CD14-positive monocyte (primary cell): ENCODE measurements around the gene RAC2. TPM values are rescaled to one million over a fixed set of nuclear protein-coding genes. Genes with fewer than 3 reads are reported as not detected.

Experiments used
- DNase-seq, 3 donors: peaks; one replicate each; pipeline ENCODE4 v3.0.0-alpha.2; 2011 to 2022
- H2AFZ ChIP-seq: 2 replicates; pipeline ENCODE4 v1.6.0; 2012; ENCODE audit warnings: mild to moderate bottlenecking, low read depth, low read length, inconsistent platforms; ENCODE audit not compliant: insufficient read depth, poor library complexity, severe bottlenecking
- H3K27ac ChIP-seq, 2 donors: 1 replicate in 1 of 2; 2 replicates in 1 of 2; pipeline ENCODE4 v1.5.1; 2012 to 2013; ENCODE audit warnings: low read length in 2 of 2, control low read depth in 1 of 2, inconsistent platforms in 1 of 2, low read depth in 1 of 2, mild to moderate bottlenecking in 1 of 2
- H3K27me3 ChIP-seq, 2 donors: one replicate each; pipeline versions ENCODE4 v1.6.0 to v1.6.1; 2011 to 2013; ENCODE audit warnings: low read length in 2 of 2; ENCODE audit not compliant: control insufficient read depth in 2 of 2, insufficient read depth in 2 of 2
- H3K36me3 ChIP-seq, 2 donors: replicated peaks in 1 of 2; 1 replicate in 1 of 2; 2 replicates in 1 of 2; pipeline versions ENCODE4 v1.5.1 to v1.6.1; 2012 to 2013; ENCODE audit warnings: low read length in 2 of 2, control low read depth in 1 of 2, inconsistent platforms in 1 of 2, mild to moderate bottlenecking in 1 of 2; ENCODE audit not compliant: insufficient read depth in 2 of 2, control insufficient read depth in 1 of 2
- H3K4me1 ChIP-seq, 2 donors: 1 replicate in 1 of 2; 2 replicates in 1 of 2; pipeline versions ENCODE4 v1.5.1 to v1.6.1; 2012 to 2013; ENCODE audit warnings: low read length in 2 of 2, control low read depth in 1 of 2, inconsistent platforms in 1 of 2, mild to moderate bottlenecking in 1 of 2, moderate library complexity in 1 of 2; ENCODE audit not compliant: insufficient read depth in 2 of 2, control insufficient read depth in 1 of 2
- H3K4me2 ChIP-seq: replicated peaks from 2 replicates; pipeline ENCODE3; 2012; ENCODE audit warnings: low read length, moderate library complexity, mild to moderate bottlenecking; ENCODE audit not compliant: poor library complexity, severe bottlenecking; ENCODE audit errors: extremely low read depth
- H3K4me3 ChIP-seq, 3 experiments: fragments of 200-600 bp in 1 of 3; sonication (generic) in 1 of 3; replicated peaks in 1 of 3; 1 replicate in 2 of 3; 2 replicates in 1 of 3; pipeline ENCODE4 v1.5.1; 2011 to 2013; ENCODE audit warnings: low read length in 3 of 3, mild to moderate bottlenecking in 3 of 3, control low read depth in 2 of 3, low read depth in 2 of 3, inconsistent platforms in 1 of 3, moderate library complexity in 1 of 3
- H3K79me2 ChIP-seq: 2 replicates; pipeline ENCODE4 v1.6.0; 2012; ENCODE audit warnings: mild to moderate bottlenecking, control low read depth, inconsistent platforms, low read length, moderate library complexity; ENCODE audit not compliant: insufficient read depth
- H3K9ac ChIP-seq: 2 replicates; pipeline ENCODE4 v1.6.0; 2017; ENCODE audit warnings: low read length, mild to moderate bottlenecking; ENCODE audit not compliant: insufficient read depth, poor library complexity, severe bottlenecking
- H3K9me3 ChIP-seq, 2 donors: replicated peaks in 1 of 2; 1 replicate in 1 of 2; 2 replicates in 1 of 2; pipeline versions ENCODE4 v1.5.1 to v1.6.1; 2012 to 2013; ENCODE audit warnings: low read length in 2 of 2, control low read depth in 1 of 2; ENCODE audit not compliant: control insufficient read depth in 1 of 2, insufficient read depth in 1 of 2
- H4K20me1 ChIP-seq: 2 replicates; pipeline ENCODE4 v1.6.0; 2012; ENCODE audit warnings: mild to moderate bottlenecking, low read length, control low read depth, moderate library complexity; ENCODE audit not compliant: insufficient read depth
- H3K27ac Mint-ChIP-seq, 7 donors: one replicate each; pipeline ENCODE4 v1.8.0; 2020; ENCODE audit warnings: mild to moderate bottlenecking in 7 of 7, mixed read lengths in 7 of 7, moderate library complexity in 6 of 7, inconsistent platforms in 2 of 7
- H3K27me3 Mint-ChIP-seq, 3 donors: one replicate each; pipeline ENCODE4 v1.8.0; 2021 to 2022; ENCODE audit warnings: low read depth in 3 of 3, mild to moderate bottlenecking in 3 of 3, mixed read lengths in 3 of 3, moderate library complexity in 3 of 3, inconsistent platforms in 1 of 3
- H3K36me3 Mint-ChIP-seq, 2 donors: one replicate each; pipeline ENCODE4 v1.8.0; 2020; ENCODE audit warnings: mixed read lengths in 2 of 2, inconsistent platforms in 1 of 2, mild to moderate bottlenecking in 1 of 2
- H3K4me1 Mint-ChIP-seq: one replicate; pipeline ENCODE4 v1.8.0; 2020; ENCODE audit warnings: mild to moderate bottlenecking, mixed read lengths
- H3K4me3 Mint-ChIP-seq, 2 donors: one replicate each; pipeline ENCODE4 v1.8.0; 2020; ENCODE audit warnings: mild to moderate bottlenecking in 2 of 2, mixed read lengths in 2 of 2, moderate library complexity in 1 of 2
- H3K9me3 Mint-ChIP-seq, 7 donors: one replicate each; pipeline ENCODE4 v1.8.0; 2020 to 2022; ENCODE audit warnings: mixed read lengths in 7 of 7, mild to moderate bottlenecking in 6 of 7, moderate library complexity in 6 of 7, inconsistent platforms in 2 of 7
- WGBS: methylation state at CpG from one replicate; pipeline ENCODE4 v1.1.5; 2013; ENCODE audit warnings: missing lambda C conversion rate; ENCODE audit not compliant: insufficient coverage; 5-methylcytosine and 5-hydroxymethylcytosine counted together
- intact Hi-C, 2 donors: fragments of 100-400 bp; cut with micrococcal nuclease; formaldehyde crosslinking; loops; one replicate each; pipeline versions ENCODE4 v1.15.0 to v1.15.1; 2023
- polyA plus RNA-seq, 3 donors: library from polyadenylated mRNA; depleted of rRNA in 1 of 3; unstranded in 2 of 3; stranded (reverse) in 1 of 3; fragments of 300-500 nt in 2 of 3; fragments of >200 nt in 1 of 3; fragmentation: Illumina TruSeq in 2 of 3; gene quantifications; 1 replicate in 2 of 3; 2 replicates in 1 of 3; pipeline ENCODE4 v1.2.3, GENCODE V29; 2012 to 2021
- TF ChIP-seq, protein P1 (sequence below): fragments of 200-600 bp; IDR thresholded peaks from one replicate; pipeline ENCODE4 v1.8.0; 2022; ENCODE audit warnings: antibody characterized with exemption, mild to moderate bottlenecking

The RAC2 gene
- polyA plus RNA-seq, 3 donors = 360 to 529 (median 526) TPM

GRCh38 chr22:37185646-37186227 lies 58.3 kb downstream of the RAC2 start:
- Mint-ChIP-seq H3K4me1 (peaks cover 16% of the 10 kb centered on the region), H3K27me3 (peaks cover 9 to 17% (median 14%) of the 10 kb centered on the region in 3 donors), H3K9me3 (peaks cover 0 to 3% (median 0%) of the 10 kb centered on the region in 7 donors), H3K4me3 (no peak overlapping the region), H3K36me3 (no peaks in the 10 kb centered on the region), H3K27ac (no peak overlapping the region)
- no peaks in the 10 kb centered on the region for H4K20me1 ChIP-seq
- H3K36me3 ChIP-seq = no peaks in the 10 kb centered on the region
- no peak overlapping the region for H3K27ac ChIP-seq
- peaks cover 5 to 9% of the 10 kb centered on the region in 2 donors for H3K4me1 ChIP-seq
- no peaks in the 10 kb centered on the region for H3K9me3 ChIP-seq
- H3K4me3 ChIP-seq = no peak overlapping the region
- no peak overlapping the region for H2AFZ ChIP-seq
- TF ChIP-seq, protein P1, sequence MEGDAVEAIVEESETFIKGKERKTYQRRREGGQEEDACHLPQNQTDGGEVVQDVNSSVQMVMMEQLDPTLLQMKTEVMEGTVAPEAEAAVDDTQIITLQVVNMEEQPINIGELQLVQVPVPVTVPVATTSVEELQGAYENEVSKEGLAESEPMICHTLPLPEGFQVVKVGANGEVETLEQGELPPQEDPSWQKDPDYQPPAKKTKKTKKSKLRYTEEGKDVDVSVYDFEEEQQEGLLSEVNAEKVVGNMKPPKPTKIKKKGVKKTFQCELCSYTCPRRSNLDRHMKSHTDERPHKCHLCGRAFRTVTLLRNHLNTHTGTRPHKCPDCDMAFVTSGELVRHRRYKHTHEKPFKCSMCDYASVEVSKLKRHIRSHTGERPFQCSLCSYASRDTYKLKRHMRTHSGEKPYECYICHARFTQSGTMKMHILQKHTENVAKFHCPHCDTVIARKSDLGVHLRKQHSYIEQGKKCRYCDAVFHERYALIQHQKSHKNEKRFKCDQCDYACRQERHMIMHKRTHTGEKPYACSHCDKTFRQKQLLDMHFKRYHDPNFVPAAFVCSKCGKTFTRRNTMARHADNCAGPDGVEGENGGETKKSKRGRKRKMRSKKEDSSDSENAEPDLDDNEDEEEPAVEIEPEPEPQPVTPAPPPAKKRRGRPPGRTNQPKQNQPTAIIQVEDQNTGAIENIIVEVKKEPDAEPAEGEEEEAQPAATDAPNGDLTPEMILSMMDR = no peak
- H3K79me2 ChIP-seq = no peaks in the 10 kb centered on the region
- WGBS = 78% methylated on average over 9 of the region's 13 CpGs
- DNase-seq = no peak
- no peak overlapping the region for H3K4me2 ChIP-seq
- H3K9ac ChIP-seq = no peak overlapping the region
- intact Hi-C loops = no loop called here
- peaks cover 0 to 3% of the 10 kb centered on the region in 2 donors for H3K27me3 ChIP-seq

- Mint-ChIP-seq H3K9me3 (peaks cover 0 to 3% (median 0%) of the 10 kb centered on the region in 7 donors), H3K27ac (peak overlapping the region in 1 of 7 donors; percentile 37), H3K4me1 (peaks cover 16% of the 10 kb centered on the region), H3K4me3 (no peak overlapping the region), H3K27me3 (peaks cover 9 to 17% (median 16%) of the 10 kb centered on the region in 3 donors), H3K36me3 (no peaks in the 10 kb centered on the region)
- no peak overlapping the region for H3K4me2 ChIP-seq
- no peak overlapping the region for H3K4me3 ChIP-seq
- no peak overlapping the region for H3K27ac ChIP-seq
- H3K27me3 ChIP-seq = peaks cover 0 to 3% of the 10 kb centered on the region in 2 donors
- H4K20me1 ChIP-seq = no peaks in the 10 kb centered on the region
- WGBS = 86% methylated on average over 9 of the region's 18 CpGs
- H3K9me3 ChIP-seq = no peaks in the 10 kb centered on the region
- no peak overlapping the region for H3K9ac ChIP-seq
- no peak overlapping the region for H2AFZ ChIP-seq
- H3K4me1 ChIP-seq = peaks cover 5 to 9% of the 10 kb centered on the region in 2 donors
- DNase-seq = no peak
- no peaks in the 10 kb centered on the region for H3K36me3 ChIP-seq
- TF ChIP-seq, protein P1 = no peak
- intact Hi-C loops = no loop called here
- no peaks in the 10 kb centered on the region for H3K79me2 ChIP-seq
Measured at GRCh38 chr22:37184816-37185541, 59.1 kb downstream of the RAC2 start.
